ENCODE data around the gene HES5. TPM values are rescaled to one million over a fixed set of nuclear protein-coding genes. Genes with fewer than 3 reads are reported as not detected.
A peak's percentile ranks its signal among the peaks of the same experiment; 100 is the strongest.

The HES5 gene
- total and polyA plus RNA-seq, 10 of the 15 experiments (the other 5 are each of a cell fraction or from before 2014, with no cell fraction given): 0.12 to 0.15 TPM; not detected in 8

GRCh38 chr1:2548068-2548589 is 18.1 kb upstream of the HES5 start (continued):
- TF ChIP-seq SRF (IDR thresholded peaks at IDR 0.05; ENCODE audit: low read depth in 2 of 2, low read length in 2 of 2) (no peak), MTA2 (IDR thresholded peaks at IDR 0.05; ENCODE audit: low read depth) (no peak), TCF3 (IDR thresholded peaks at IDR 0.05; ENCODE audit: borderline replicate concordance, insufficient read depth, low read depth, low read length) (no peak; the same call in 1 of the 2 replicates), RELB (IDR thresholded peaks at IDR 0.05; ENCODE audit: low read depth) (0 out of 2 replicates have a peak, but pooled peaks have one; percentile 80), SMC3 (IDR thresholded peaks at IDR 0.05; ENCODE audit: borderline replicate concordance, low read length) (peak; percentile 85), IRF4 (IDR thresholded peaks at IDR 0.05; ENCODE audit: low read depth, low read length) (no peak; the same call in 1 of the 2 replicates), STAT3 (IDR thresholded peaks at IDR 0.05; ENCODE audit: low read depth, low read length) (no peak), PBX3 (IDR thresholded peaks at IDR 0.05; ENCODE audit: insufficient replicate concordance, low read depth, low read length) (peak; percentile 60), ZNF687 (IDR thresholded peaks at IDR 0.05) (no peak; the same call in 1 of the 2 replicates), STAT1 (conservative IDR thresholded peaks at IDR 0.05) (no peak), SUPT20H (IDR thresholded peaks at IDR 0.05; ENCODE audit: borderline replicate concordance, control insufficient read depth, low read depth, low read length) (no peak), SMAD1 (IDR thresholded peaks at IDR 0.05; ENCODE audit: low read depth, partially characterized antibody) (no peak), USF2 (IDR thresholded peaks at IDR 0.05; ENCODE audit: borderline replicate concordance, low read depth, low read length) (no peak), SREBF2 (IDR thresholded peaks at IDR 0.05; ENCODE audit: low read length) (no peak), NBN (IDR thresholded peaks at IDR 0.05) (no peak), HDAC2 (IDR thresholded peaks at IDR 0.05) (no peak), CBX3 (IDR thresholded peaks at IDR 0.05; ENCODE audit: borderline replicate concordance, low read depth) (no peak), CREB1 (IDR thresholded peaks at IDR 0.05; ENCODE audit: low read depth) (no peak), ATF2 (IDR thresholded peaks at IDR 0.05; ENCODE audit: low read length) (no peak), ZNF207 (IDR thresholded peaks at IDR 0.05; ENCODE audit: borderline replicate concordance) (peak; percentile 61; the same call in 1 of the 2 replicates), NRF1 (conservative IDR thresholded peaks at IDR 0.05; ENCODE audit: low read depth, low read length) (no peak), SIN3A (IDR thresholded peaks at IDR 0.05; ENCODE audit: low read depth, low read length) (no peak), RAD51 (IDR thresholded peaks at IDR 0.05) (no peak)
